Measurements from ENCODE around the gene ERFL. TPM values are rescaled to one million over a fixed set of nuclear protein-coding genes. Genes with fewer than 3 reads are reported as not detected.

The ERFL gene
- total RNA-seq, 1 experiment from 2014 or later, result not detected

DNA sequence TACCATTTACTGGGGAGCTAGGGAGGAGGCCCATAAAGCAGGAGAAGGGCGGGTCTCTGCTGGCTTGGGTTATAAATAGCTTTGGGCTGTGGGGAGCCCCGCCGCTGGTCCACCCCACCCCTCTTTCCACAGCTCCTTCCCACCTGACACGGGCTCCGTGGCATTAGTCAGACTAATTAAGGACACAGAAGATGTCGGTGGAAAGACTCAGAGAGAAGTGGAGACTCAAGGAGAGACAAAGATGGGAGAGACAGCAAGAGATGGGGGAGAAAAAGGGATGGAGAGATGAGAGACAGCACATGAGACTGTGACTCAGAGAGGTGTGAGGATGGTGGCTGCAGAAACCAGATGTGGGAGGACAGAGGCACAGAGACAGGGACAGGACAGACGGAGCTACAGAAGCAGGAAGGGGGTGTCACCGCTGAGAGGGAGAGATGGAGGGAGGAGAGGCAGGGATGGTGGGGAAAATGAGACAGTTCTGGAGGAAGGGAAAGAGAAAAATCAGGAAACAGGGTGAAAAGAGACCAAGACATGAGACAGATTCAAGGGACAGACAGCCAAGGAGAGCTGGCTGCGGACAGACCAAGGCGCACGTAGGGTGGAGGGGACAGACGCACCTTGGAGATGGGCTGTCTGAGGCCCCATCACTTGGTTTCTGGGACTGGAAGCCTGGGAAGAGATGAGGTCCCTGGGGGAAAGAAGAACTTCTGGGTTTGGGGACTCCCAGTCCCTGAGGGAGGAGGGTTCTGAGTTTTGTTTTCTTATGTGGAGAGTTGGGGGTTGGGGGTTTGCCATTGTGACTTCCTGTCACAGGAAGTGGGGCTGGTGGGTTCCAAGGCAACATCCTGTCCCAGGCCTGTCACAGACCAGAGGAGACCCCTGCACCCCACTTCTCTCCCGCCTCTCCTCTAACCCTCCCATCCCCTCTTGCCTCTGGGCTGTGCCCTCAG, 41.2 kb downstream of the ERFL start:
- intact Hi-C loops (cut with micrococcal nuclease), result loop anchor here (1.0 to 2.0 kb wide), 2 partner anchors 48 to 72 kb away; partner anchors contain the start of gene RABAC1
- no TSS peak for BruUV-seq (replicated peaks)
- TF ChIP-seq, protein P1, sequence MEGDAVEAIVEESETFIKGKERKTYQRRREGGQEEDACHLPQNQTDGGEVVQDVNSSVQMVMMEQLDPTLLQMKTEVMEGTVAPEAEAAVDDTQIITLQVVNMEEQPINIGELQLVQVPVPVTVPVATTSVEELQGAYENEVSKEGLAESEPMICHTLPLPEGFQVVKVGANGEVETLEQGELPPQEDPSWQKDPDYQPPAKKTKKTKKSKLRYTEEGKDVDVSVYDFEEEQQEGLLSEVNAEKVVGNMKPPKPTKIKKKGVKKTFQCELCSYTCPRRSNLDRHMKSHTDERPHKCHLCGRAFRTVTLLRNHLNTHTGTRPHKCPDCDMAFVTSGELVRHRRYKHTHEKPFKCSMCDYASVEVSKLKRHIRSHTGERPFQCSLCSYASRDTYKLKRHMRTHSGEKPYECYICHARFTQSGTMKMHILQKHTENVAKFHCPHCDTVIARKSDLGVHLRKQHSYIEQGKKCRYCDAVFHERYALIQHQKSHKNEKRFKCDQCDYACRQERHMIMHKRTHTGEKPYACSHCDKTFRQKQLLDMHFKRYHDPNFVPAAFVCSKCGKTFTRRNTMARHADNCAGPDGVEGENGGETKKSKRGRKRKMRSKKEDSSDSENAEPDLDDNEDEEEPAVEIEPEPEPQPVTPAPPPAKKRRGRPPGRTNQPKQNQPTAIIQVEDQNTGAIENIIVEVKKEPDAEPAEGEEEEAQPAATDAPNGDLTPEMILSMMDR (IDR thresholded peaks at IDR 0.05; ENCODE audit: unreplicated experiment), result no peak
- peaks cover 33% of the 10 kb centered on the region for H3K36me3 Mint-ChIP-seq (ENCODE audit: insufficient read depth, unreplicated experiment)
- no peaks in the 10 kb centered on the region for H3K9me3 Mint-ChIP-seq (ENCODE audit: unreplicated experiment)
- peak overlapping the region; percentile 1 for H3K27ac Mint-ChIP-seq (ENCODE audit: low read depth, unreplicated experiment)
- H3K27me3 Mint-ChIP-seq (ENCODE audit: insufficient read depth, unreplicated experiment), result no peaks in the 10 kb centered on the region
- DNase-seq (ENCODE audit: unreplicated experiment), result no peak
- H3K4me1 Mint-ChIP-seq (ENCODE audit: insufficient read depth, unreplicated experiment), result peaks cover 31% of the 10 kb centered on the region
- POLR2A ChIA-PET, result interaction anchor here (0.7 to 9.8 kb wide), 8 partner anchors 9 to 72 kb away, joined by 3 to 125 read pairs (median 4); partner anchors contain the start of genes RABAC1 and RPS19
- H3K4me3 Mint-ChIP-seq (ENCODE audit: unreplicated experiment), result peak overlapping the region; percentile 25
- CTCF ChIA-PET, result interaction anchor here (0.5 to 2.0 kb wide), 7 partner anchors 14 to 690 kb away, joined by 3 to 11 read pairs (median 3); no protein-coding TSS in a partner anchor

DNA sequence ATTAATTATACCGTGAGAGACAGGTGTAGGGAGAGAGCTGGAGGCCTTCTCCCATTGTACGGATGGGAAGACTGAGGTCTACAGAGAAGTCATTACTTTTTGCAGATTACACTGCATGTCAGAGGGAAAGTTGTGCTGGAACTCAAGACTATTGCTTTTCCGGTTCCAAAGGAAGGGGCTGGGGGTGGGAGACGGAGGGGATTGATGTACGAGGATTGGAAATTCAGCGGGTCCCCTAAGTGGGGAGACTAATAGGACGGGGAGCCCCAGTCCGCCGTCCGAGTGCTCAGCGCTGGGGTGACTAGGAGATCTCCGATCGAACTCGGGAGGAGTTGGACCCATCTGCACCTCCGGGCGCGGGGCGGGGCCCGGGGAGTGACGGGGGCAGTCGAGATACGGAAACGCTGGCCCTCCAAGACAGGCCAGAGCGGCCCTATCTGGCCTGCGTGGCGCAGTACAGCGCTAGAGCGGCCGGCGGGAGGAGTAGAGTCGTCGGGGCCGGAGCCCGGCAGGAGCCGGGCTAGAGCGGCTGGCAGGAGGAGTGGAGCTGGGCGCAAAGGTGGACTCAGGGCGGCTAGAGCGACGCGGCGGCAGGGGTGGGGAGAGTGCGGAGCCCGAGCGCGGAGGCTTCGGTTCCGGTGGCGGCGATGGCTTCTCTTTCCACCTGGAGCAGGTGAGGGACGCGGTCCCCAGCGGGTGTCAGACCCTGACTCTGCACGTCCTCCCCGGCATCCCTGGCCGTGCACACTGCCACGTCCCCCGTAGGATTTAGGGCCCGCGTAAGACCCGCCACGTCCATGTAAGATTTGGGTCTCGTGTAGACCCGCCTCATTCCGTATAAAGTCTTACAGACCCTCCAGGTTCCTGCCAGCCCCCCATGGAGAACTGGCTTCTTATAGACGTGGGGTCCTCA, 44.2 kb downstream of the ERFL start:
- peak overlapping the region; percentile 95 for H3K27ac Mint-ChIP-seq (ENCODE audit: low read depth, unreplicated experiment)
- CTCF ChIA-PET, result interaction anchor here (0.5 to 2.0 kb wide), 3 partner anchors 10 to 330 kb away, joined by 3 to 6 read pairs (median 4); no protein-coding TSS in a partner anchor
- peak; percentile 98 for DNase-seq (ENCODE audit: unreplicated experiment)
- POLR2A ChIA-PET, result interaction anchor here (0.6 to 9.8 kb wide), 20 partner anchors 11 to 1906 kb away, joined by 3 to 125 read pairs (median 4); partner anchors contain the start of genes GSK3A, RABAC1, RPS19 and ZNF574
- BruUV-seq (replicated peaks), result no TSS peak
- peak overlapping the region; percentile 77 for H3K4me3 Mint-ChIP-seq (ENCODE audit: unreplicated experiment)
- H3K27me3 Mint-ChIP-seq (ENCODE audit: insufficient read depth, unreplicated experiment), result no peaks in the 10 kb centered on the region
- intact Hi-C loops (cut with micrococcal nuclease), result no loop called here
- peaks cover 24% of the 10 kb centered on the region for H3K36me3 Mint-ChIP-seq (ENCODE audit: insufficient read depth, unreplicated experiment)
- no peaks in the 10 kb centered on the region for H3K9me3 Mint-ChIP-seq (ENCODE audit: unreplicated experiment)
- peaks cover 33% of the 10 kb centered on the region for H3K4me1 Mint-ChIP-seq (ENCODE audit: insufficient read depth, unreplicated experiment)
- TF ChIP-seq, protein P1 (IDR thresholded peaks at IDR 0.05; ENCODE audit: unreplicated experiment), result no peak

DNA sequence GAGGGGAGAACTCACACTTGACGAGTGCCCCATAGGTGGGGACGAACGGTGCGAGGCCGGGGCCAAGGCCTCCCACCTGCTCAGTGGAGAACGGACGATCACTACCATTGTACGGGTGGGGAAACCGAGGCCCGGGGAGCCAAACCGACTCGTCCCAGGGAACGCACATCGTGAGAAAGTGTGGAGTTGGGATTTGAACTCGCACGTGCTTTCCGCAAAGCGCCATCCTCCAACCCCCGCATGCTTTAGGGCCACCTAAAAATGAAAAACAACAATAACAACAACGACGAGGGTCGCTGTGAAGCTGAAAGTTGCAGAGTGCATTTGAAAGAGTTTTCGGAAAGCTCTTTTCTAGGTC, 44.8 kb downstream of the ERFL start:
- Mint-ChIP-seq H3K9me3 (ENCODE audit: unreplicated experiment) (no peaks in the 10 kb centered on the region), H3K36me3 (ENCODE audit: insufficient read depth, unreplicated experiment) (peaks cover 20% of the 10 kb centered on the region), H3K27me3 (ENCODE audit: insufficient read depth, unreplicated experiment) (no peaks in the 10 kb centered on the region), H3K4me1 (ENCODE audit: insufficient read depth, unreplicated experiment) (peaks cover 30% of the 10 kb centered on the region), H3K27ac (ENCODE audit: low read depth, unreplicated experiment) (peak overlapping the region; percentile 95), H3K4me3 (ENCODE audit: unreplicated experiment) (peak overlapping the region; percentile 77)
- POLR2A ChIA-PET, result interaction anchor here (0.6 to 9.8 kb wide), 11 partner anchors 10 to 361 kb away, joined by 3 to 125 read pairs (median 5); partner anchors contain the start of genes GSK3A, RABAC1, RPS19 and ZNF574
- DNase-seq (ENCODE audit: unreplicated experiment), result no peak
- intact Hi-C loops (cut with micrococcal nuclease), result no loop called here
- CTCF ChIA-PET, result interaction anchor here (0.5 to 2.0 kb wide), 4 partner anchors 10 to 330 kb away, joined by 3 to 6 read pairs (median 4); no protein-coding TSS in a partner anchor
- TSS peak; percentile 87 for BruUV-seq (replicated peaks)
- TF ChIP-seq, protein P1 (IDR thresholded peaks at IDR 0.05; ENCODE audit: unreplicated experiment), result no peak
